NK-92 treated with Interleukin-12 subunit alpha and Interleukin-12 subunit beta, amount 100 ng/mL, for 24 hours (cell line): Measurements from ENCODE around the gene CCDC51.

Experiments used
- DNase-seq: peaks from one replicate; lab custom pipeline; 2025; lab: John Stamatoyannopoulos, UW

The CCDC51 gene

DNA sequence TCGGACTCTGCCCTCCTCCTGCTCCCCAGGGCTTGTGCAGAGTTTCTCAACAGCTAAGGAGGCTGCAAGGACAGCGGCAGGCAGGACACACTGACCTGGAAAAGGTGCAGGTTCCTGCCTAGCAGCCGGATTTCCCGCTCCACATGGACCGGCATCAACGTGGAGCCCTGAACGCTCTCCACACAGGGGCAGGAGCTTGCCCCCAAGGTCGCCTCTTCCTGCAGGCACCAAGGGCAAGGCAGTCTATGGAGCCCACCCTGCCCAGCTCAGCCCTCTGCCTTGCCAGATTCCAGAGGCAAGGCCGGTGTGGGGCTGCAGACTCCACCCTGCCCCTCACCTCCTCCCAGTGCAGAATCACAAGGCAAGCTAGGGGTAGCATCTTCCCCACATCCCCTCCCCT lies 20.8 kb downstream of the CCDC51 start:
- no peak for DNase-seq

DNA sequence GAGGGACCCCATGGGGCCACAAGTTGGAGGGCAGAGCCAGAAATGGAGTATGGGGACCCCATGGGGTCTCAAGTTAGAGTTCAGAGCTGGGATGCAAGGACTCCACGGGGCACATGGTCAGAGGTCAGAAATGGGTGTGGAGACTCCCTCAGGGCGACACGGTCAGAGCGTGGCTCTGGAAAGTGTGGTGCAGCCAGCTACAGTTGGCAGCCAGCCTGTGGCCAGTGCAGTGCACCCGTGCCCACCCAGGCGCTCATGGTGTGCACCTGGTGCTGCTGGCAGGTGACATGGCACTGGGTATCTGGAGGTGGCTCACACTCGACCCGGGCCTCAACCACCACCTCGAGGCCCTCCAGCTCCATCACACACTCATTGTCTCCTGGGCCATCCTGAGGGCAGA lies 21.3 kb downstream of the CCDC51 start:
- no peak for DNase-seq

DNA sequence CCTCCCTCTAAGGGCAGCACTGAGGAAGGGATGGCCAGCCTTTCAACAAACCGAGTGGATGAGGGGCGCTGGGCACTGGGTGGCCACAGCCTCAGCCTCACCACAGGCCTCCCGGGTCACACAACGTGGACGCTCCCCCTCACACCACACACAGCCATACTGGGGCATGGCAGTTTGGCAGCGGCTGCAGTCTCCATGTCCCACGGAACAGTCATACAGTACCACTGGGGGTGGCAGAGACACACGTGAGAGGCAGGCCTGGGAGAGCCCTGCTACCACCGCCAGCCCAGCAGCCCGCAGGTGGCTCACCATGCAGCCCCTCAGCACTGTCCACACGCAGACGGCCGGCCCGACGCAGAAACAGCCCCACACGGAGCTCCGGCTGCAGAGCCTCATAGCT lies 21.8 kb downstream of the CCDC51 start:
- no peak for DNase-seq

DNA sequence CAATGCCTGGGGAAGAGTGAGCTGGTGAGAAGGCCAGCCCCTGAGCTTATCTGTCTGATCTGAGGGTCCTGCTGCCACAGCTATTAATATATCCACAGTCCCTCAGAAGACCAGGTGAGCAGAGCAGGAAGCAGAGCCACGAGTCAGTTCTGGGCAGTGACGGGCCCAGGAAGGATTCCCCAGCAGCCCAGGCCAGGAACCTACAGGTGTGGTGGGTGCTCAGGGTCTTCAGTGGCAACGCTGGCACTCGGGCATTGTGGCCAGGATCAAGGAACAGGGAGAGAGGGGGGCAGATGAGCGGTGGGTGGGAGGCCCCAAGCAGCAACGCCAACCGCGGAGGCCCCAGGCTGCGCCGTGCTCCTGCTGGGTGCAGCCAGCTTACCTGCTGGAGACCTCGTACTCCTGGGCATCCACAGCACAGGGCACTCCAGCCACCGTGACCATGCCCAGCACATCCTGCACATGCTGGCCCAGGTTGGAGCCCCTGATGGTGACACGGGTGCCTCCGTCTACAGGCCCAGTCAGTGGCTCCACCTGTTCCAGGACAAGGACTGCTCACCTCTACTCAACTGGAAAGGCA lies 22.3 kb downstream of the CCDC51 start:
- DNase-seq = no peak

DNA sequence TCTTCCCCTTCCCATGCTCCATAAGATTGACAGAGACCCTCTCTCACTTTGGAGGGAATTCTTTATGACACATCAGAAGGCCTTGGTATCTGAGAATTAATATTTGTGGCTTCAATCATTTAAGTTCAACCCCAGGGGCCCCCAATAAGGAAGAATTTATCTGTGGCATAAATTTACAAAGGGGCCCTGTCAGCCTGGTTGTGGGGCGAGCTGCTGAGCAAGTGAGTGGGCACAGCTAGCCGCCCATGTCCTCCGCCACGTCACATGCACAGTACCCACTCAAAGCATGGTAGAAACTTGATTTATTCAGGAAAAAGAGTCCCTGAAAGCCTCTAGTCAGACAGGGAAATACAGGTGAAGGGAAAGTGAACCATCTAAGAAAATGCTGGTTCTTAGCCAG lies 23.4 kb downstream of the CCDC51 start:
- DNase-seq = no peak

DNA sequence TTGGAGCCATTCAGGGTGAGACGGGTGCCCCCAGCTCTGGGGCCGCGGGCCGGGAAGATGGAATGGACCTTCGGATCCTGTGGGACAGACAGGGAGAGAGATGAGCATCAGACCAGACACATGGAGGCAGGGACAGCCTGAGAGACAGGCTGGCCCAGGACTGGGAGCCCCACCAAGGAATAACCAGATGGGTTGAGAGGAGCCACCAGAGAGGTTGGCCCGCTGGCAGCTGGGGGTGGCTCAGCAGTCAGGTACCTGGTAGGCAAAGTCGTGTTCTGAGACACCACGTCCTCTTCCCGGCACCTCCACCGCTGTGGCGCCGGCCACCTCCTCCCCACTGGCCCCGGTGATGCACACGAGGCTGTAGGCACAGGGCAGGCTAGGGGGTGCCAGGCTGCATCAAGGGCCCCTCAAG lies 23.8 kb downstream of the CCDC51 start:
- no peak for DNase-seq

DNA sequence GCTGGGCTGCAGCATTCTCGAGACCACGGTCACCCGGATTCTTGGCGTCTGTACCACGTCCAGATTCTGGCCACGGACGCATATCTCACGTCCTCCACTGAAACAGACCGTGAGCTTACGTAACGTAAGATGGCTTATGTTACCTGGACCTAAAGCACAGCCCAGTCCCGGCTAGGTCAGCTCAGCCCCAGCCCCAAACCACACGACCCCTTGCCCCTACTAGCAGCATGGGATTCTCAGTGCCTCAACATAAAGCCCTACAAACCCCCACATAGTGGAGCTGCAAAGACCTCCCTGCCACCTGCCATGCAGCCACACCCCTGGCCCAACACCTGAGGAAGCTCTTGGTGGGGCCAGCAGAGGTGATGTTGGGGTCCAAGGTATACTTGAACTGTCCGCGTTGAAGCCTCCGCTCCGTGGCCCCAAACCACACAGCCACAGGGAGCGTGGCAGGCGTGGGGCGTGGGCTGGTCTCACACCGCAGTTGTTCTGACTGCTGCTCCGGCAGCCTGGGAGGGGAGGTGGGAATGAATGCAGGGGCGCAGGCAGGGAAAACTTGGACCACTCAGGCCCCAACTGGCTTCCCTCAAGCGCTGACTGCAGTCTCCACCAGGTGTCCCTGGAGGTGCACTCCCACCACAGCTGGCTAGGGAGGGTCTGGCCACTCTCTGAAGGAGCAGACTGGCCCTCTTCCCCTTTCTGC lies 24.5 kb downstream of the CCDC51 start:
- DNase-seq = no peak

DNA sequence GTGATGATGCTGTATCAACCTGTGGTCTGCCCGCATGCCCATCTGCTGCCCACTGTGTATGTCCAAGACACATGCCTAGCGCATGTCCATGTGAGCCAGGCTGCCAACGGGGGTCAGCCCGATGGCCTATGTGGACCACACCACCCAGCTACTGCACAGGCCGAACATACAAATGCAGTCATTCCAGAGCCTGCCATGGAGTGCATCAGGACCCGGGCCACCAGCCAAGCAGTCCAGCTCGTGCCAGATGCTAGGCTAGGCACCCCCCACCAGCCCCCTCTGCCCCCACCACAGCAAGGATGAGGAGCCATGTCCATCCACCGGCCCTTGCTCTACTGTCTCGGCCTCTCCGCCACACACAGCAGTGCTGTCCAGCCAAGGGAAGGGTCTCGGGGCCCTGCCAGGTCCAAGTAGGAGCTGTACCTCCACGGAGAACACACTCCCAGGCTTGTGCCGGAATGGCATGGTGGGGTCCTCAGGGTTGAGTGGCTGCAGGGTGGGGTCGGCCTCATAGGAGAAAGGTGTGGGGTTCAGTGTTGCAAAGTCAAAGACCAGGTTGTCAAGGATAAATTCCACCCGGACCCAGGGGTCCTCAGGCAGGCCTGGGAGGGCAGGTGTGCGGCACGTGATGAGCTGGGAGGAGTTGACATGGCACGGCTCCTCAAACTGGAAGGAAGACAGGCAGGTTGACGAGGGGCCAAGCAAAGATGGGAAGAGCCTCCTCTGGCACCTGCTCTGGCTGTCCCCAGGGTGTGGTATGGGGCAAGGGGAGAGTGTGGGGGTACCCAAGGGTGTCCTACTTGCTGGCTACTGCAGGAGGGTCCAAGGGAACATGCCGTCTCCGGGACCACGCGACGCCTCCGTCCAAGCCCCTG lies 25.3 kb downstream of the CCDC51 start:
- no peak for DNase-seq

DNA sequence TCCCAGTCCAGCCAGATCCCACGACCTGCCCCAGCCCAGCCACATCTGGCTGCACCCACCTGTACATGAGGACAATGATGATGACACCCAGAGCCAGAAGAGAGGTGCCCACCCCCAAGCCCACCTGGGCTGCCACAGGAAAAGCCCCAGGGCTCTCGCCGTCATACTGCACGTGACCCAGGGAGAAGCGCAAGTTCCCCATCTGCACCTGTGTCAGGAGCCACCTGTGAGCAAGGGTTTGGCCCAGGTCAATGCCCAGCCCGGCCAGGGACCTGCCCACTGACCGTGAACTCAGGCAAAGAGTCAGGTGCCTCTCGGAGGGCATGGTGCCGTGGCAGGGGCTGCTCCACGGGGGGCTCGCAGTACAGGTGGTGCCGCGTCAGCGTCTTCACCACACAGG lies 26.3 kb downstream of the CCDC51 start:
- DNase-seq = no peak

DNA sequence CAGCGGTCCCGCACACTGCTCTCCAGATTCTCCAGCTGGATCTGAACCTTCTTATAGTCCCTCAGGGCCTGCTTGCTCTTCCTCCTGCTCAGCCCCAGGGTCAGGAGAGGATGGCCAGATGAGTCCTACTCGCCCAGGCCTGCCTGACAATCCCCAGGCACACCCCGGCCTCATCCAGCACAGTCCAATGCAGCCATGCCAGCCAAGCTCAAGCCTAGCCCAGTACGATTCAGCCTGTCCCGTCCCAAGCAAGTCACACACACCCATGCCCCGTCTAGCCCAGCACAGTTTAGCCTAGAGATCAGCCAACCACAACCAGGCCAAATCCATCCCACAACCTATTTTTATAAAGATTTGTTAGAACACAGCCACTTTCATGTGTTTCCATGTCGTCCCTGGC lies 26.8 kb downstream of the CCDC51 start:
- DNase-seq = no peak

DNA sequence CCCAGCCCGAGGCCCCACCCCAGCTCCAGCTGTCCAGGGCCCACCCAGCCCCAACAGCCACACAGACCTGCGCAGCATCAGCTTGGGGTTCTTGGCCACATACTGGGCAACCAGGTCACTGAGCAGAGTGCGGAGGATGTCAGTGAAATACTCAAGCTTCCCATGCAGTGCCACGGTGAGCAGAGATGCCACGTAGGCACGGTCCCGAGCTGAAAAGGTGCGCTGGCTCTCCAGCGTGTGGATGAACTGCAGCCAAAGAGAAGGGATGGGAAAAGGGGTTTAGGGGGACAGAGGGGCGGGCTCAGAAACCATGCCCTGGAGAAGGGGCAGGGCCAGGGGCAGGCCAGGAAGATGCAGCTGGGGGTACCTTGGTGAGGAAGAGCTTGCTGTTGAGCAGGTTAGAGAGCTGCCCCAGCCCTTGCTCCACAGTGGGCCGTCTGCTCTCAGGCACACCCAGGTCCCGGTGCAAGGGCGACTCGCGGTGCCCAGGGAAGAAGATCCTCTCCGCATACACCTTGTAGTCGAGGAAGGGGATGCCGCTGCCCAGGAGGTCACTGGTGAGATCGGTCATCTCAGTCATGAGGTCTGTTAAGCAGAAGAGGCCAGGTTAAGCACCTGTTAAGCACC lies 27.4 kb downstream of the CCDC51 start:
- DNase-seq = no peak

DNA sequence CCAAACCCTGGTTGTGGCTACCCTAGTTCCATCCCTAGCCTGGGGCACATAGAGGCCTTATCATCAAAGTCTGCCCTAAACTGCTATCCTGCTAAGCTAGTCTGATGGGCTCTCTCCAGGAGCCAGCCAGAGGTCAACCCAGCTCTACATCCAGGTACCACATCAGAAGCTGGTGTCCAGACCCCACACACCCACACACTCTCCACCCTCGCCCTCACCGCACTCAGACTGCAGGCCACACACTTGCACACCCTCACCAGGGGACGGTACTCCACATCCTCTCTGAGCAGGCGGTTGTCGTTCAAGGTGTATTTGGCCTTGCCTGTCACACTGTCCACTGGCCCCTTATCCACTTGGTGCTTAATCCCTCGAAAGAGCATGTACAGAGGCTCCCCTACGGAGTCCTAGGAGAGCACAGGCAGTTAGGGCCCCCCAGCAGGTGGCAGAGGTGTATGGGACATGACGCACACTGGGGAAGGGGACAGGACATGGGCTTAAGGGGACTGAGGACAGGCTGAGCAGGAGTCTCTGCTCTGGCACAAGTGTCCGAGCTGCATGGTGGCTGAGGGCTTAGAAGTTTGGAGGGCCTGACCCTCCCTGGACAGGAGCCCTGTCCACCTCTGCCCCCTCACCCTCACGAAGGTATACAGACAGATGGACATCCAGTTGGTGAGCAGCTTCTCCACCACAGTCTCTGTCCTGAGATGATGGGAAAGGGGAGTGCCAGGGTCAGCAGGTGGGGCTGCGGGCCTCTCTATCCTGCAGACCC lies 28.1 kb downstream of the CCDC51 start:
- no peak for DNase-seq

DNA sequence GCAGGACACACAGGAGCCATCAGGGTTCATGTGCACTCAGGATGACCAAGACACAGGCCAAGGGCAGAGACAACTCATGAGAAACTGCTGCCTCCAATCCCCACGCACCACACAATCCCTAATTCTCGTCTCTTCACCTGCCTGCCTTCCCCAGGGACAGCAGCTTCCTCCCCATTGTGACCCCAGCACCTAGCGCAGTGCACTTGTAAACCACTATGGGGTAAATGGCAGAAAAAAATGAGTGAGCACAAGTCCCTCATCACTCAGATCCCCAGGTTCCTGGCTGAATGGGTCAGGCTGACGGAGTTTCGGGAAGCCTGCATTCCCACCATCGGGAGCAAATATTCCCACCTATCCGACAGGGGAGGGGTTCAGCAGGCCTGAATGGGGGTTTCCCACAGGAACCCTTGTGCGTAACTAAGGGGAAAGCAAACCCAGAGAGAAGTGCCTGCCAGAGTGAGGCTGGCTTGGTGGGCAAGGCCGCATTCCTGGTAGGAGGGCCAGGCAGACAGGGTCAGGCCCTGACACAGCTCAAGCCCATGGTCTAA lies 28.8 kb downstream of the CCDC51 start:
- DNase-seq = no peak

DNA sequence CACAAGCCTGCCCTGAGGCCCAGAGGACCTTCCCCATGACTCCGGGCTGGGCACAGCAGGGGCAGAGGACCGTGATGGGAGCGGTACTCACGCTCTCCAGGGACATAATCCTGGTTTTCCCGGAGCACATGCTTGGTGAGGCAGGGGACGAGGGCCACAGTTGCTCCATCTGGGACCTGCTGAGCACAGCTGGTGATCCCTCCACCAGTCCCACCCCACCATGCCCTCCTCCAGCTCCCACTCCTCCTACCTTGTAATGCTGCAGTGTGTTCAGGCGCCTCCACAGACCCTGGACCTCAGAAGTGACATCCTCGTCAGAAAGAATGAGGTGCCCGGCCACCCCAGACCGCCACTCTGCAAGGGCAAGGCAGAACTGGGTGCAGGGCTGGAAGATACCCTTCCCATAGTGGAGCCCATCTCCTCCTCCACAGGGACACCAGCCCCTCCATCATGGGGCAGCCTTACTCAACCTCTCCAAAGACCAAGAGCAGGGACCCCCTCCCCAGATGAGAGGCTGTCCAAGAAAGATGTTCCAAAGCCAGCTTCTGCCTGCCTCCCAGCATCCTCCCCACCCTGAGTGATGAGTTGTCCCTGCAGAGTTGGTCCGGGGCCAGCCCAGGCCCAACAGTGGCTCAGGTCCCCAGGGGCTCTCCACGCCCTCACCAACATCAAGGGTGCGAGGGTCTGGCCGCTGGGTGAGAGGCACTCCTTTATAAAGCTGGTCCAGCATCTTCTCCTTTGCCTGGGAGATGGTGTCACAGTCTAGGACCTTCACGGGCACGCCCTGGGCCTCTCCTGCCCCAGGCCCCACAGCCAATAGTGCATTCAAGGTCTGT lies 29.5 kb downstream of the CCDC51 start:
- DNase-seq = no peak

DNA sequence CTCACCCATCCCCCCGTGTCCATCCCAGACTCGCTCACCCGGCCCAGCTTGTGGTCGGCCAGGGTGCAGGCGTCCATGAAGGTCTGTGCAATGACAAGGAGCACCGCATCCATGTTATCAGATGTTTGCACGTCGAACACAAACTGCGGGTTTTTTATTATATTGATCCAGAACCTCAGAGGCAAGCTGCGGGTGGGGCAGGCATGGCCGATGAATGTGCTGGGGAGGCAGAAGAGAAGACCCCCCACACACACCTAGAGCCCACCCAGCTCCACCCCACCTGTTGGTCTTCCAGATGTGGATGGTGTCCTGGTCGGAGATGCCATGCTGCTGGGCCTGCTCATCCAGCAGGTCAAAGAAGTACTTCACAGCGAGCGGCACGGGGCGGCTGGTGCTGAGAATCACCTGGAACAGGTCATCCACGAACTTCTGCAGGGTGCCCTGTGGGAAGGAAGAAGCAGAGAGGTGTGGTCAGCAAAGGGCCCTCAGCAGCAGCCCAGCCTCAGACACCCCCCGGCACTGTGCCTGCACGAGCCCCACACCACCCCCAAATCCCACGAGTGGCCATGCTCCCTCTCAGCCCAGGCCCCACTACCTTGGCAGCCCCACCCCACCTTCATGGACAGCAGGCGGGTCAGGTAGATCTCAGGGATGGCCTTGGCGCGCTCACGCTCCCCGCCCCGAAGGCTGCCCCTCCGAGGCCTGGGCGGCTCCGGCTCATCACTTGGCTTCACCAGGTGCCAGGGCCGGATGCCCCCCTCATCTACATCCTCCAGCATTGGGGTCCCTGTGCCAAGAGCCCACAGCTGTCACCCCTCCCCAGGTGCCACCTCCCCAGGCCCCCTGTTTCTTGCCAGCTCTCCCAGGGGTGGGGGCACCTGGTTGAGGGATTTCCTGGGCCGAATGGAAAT lies 30.4 kb downstream of the CCDC51 start:
- DNase-seq = no peak

DNA sequence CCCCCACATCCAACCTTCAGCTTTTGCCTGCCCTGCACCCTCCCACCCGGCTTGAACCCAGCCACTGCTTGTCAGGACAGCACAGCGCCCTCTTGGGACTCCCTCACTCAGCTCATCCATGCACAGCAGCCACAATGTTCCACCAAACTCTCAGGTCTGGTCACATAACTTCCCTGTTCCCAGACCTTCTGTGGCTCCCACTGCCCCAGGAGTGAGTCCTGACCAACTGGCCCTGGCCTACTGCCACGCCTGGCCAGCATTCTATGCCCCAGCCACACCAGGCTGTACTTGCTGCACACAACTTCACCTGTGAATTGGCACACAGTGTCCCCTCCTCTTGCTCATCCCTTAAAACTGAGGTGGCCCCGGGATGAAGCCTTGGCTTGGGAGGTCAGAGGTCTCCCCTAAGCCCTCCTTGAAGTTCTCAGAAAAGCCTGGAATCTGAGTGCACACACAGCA lies 31.1 kb downstream of the CCDC51 start:
- no peak for DNase-seq

DNA sequence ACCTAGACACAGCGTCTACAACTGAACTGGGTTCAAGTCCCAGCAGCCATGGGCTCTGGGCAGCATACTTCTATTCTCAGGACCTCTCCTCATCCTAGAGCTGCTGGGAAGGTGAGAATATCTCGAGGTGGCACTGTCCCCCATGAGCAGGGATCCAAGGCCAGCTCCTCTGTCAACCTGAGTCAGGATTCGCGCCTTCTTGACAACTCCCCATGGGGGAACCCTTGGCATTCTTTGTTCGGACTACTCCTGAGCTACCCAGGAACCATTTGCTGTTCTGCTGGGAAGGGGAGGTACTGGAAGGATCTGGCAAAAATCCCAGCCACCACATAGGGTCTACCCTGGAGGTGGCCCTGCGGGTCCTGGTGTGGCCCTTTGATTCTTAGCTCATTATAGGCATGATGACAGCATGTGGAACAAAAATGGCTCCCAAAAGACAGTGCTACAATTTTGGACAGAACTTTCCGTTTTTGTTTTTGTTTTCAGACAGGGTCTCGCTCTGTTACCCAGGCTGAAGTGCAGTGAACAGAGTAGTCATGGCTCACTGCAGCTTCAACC lies 32.3 kb downstream of the CCDC51 start:
- no peak for DNase-seq

DNA sequence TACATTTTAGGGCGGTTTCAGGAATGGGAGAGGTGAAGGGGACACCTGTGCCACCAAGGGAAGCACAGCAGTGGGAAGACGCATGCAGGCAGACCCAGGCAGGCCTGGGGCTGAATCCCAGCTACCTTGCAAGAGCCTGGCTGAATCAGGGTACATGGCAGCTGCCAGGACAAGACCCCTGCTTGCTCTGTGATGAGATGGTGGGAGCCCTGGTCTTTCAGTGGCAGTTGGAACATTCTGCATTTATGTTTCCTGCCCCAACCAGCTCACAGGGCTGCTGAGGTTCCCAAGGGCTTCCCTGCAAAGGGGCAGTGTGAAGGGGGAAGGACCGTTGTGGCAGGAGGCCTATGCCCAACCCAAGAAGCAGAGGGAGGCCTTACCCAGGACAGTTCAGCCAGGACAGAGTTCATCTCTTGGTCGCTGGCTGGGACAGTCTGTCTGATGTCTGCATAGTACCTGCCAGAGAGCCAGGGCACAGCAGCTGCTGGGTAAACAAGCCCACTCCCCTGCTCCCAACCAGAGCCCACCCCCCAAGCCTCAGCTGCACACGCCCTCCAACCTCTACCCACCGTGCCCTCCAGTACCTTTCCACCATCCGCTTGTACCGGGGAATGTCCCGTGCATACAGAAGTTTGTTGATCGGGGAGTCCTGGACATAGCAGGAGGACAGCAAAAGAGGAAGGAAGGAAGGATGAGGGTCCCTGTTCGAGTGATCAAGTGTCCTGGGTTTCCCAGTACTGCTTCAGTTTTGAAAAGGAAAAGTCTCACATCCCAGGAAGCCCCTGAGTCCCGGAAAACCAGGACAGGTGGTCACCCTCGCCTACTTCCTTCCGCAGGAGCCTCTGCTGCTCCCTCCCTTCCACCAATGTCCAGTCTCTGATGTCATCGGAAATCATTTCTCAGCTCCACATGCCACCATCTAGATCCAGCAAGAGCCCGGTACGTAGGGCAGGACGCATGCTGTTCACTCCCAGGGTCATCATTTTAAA lies 33.2 kb downstream of the CCDC51 start:
- DNase-seq = no peak
